Bone marrow (tissue), 2 donors: ENCODE results near the gene CTNND2.

Source experiments
- DNase-seq, 2 donors: peaks; one replicate each; lab custom pipeline; 2025; lab: John Stamatoyannopoulos, UW

The CTNND2 gene

DNA sequence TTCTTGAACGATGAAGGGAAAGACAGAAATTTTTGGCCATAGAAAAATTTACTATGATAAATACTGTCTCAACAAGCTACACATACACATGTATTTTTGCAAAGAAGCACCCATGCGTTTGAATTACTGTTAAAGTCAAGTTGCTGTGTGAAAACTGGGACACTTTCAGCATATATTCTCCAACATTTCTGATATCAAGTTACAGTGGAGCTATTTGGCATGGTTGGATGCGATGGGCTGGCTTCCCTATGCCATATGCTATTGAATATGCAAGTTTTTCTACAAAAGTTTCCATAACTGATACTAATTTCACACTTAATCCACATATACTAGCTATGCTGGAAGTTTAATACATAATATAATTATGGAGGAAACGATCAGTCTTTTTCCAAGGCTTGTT lies 381.4 kb downstream of the CTNND2 start:
- DNase-seq = no peak

DNA sequence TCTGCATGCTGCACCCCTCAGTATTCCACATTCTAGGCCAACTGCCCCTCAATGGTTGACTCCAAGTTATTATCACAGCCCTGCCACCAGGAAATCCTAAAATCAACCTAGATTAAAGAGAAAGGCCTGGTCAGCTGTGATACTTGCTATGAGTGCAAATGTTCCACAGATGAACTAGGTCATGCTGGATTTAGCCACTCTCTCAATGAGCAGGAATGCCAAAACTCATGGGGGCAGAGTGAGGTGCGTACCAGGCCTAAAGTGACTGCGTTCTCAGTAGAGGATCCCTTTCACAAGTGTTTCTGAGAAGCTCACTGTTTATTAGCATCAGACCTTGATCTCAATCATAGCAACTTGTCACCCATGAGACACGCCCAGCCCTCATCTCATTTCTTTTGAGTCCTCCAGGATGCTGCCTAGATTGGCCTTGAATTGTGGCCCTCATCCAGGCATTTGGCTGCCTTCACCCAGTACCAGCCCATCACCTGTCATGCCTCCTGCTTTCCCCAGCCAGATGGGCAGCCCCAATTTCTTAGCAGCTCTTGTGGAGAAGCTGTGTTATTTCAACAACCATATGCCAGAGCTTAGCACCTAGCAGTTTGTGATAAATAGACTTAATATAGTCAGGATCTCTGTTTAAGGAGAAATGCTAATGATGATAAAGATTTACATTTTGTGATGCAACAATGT lies 383.9 kb downstream of the CTNND2 start:
- DNase-seq = no peak

DNA sequence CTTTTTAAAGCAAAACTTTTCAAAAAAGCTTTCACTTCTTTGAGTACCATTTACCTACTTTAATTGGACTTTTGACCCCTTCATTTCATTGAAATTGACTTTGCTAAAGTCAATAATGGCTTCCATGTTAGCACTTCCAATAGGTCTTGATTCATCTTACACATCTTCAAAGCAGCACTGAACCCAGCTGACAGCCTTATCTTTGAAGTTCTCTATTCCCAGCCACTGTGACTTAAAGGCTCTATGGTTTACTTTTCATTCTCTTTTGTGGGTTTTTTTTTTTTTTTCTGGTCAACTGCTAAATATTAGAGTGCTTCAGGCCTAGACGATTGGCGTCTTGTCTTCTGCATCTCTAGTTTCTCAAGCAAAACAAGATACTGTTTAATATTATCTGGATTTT lies 385.0 kb downstream of the CTNND2 start:
- DNase-seq = no peak

DNA sequence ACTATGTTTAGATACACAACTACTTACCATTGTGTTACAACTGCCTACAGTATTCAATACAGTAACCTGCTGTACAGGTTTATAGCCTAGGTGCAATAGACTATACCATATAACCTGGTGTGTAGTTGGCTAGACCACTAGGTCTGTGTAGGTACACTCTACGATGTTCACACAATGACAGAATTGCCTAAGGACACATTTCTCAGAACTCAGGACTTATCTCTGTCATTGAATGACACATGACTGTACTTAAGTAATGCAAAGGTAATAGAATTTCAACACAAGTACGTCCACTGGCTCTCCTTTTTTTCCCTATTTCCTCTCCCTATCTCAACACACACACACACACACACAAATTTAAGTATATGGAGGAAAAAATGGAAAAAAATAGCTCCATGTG lies 385.6 kb downstream of the CTNND2 start:
- DNase-seq = no peak

DNA sequence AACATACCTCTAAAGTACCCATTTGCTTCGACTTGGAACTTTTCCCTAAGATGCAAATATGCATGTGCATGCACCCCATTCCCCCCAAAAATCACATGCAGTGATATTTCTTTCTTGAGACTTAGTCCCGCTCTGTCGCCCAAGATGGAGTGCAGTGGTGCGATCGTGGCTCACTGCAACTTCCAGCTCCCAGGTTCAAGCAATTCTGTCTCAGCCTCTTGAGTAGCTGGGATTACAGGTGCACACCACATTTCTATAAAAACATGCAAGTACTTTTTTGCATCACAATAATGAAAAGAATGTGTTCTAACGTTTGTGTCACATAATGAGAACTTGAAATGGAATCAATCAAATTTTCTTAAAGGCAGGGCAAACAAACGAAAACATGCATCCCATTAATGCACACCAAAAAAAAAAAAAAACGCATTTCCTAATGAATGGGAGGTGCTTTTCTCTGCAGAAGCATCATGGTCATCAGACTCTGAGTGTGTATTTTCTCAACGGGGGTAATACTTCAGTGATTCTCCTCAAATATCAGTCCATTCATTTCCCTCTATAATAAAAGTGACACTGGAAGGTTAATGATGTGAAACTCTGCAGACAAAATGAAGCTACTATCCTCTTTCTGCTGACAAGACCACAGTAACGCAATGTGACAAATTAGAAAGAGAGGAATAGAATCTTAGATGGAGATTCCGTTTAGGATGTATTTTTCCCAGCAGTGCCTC lies 389.4 kb downstream of the CTNND2 start:
- DNase-seq = no peak

DNA sequence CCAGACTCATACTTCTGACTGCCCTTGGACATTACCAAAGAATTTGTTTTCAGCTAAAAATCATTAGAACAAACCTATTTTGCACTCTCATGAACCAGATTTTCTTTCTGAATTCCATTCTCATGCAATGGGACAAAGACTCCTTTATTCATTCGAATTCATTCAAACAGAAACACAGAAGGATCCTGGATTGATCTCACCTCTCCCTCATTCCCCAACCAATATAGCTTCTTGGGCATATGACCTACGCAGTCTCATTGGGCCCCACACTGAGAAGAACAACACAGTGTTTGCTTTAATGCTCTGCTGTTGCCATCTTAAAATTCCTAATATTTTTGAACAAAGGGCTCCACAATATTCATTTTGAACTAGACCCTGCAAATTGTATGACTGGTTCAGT lies 392.4 kb downstream of the CTNND2 start:
- no peak for DNase-seq

DNA sequence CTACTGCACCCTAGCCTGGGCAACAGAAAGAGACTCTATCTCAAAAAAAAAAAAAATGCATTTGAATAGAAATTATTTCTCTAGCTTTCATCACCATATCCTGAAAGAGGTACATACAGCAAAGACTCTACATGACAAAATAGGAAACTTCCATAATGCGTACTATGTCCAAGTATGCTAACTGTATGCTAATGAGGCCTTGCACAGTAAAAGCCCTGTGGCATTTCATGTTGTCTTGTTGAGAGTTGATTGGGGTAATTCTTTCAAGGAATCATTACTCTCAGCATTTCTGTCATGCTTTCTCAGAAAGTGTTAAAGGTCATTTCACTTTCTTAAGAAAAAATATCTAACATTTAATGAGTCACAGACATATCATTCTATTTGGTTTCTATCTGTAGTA lies 393.4 kb downstream of the CTNND2 start:
- no peak for DNase-seq

DNA sequence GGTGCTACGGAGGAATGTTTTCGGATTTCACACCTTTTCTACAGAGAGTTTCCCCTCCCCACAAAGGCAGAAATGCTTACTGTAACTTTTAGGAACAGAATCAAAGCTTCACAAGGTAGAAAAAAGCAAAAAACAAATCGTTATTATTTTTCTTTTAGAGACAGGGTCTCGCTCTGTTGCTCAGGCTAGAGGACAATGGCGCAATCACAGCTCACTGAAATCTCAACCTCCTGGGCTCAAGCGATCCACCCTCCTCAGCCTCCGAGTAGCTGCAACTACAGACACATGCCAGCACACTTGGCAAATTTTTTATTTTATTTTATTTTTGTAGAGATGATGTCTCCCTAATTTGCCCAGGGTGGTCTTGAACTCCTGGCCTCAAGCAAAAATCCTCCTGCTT lies 394.5 kb downstream of the CTNND2 start:
- DNase-seq = no peak

DNA sequence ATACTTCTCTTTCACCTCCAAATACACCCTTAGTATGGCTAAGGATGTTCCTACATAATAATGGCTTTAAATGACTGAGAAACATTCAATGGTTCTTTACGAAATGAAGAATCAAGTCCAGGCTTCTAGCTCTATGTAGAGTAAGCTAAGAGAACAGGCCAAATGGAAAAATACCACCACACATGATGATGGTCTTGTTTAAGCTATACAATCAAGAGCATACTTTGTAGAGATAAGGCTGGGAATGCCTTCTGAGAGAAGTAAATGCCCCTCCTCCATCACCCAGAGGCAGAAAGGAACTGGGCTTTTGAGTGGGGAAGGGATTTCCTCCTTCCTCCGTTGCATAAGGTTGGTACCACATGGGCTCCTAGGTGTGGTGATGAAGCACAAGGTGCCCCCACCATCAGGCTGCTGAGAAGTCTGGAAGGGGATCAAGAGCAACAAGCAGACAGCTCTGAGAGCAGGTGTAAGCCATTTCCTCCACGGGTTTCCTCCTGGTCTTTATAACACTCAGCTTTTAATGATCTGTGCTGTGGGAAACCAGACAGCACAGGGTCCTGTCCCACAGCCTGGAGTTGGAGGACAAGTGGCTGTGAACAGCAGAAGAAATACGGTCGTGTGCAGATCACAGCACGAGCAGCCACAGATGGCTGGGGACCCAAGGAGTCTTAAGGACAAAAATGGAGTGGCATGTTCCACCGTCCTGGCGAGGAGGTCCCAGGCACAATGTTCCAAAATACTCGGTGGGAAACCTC lies 396.9 kb downstream of the CTNND2 start:
- DNase-seq = no peak

DNA sequence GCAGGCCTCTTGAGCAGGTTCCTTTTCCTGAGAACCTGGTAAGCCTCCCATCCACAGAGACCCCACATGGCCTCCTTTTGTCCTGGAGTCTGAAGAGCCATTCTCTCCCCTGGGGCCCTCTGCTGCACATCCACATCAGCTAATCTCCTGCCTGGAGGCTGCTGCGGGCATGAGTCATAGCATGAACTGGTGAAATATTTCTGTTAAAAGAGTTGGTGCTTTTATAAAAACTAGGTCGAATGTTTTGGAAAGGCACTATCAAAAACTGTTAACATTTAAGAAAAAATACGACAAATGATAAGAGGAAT lies 399.4 kb downstream of the CTNND2 start:
- no peak for DNase-seq

DNA sequence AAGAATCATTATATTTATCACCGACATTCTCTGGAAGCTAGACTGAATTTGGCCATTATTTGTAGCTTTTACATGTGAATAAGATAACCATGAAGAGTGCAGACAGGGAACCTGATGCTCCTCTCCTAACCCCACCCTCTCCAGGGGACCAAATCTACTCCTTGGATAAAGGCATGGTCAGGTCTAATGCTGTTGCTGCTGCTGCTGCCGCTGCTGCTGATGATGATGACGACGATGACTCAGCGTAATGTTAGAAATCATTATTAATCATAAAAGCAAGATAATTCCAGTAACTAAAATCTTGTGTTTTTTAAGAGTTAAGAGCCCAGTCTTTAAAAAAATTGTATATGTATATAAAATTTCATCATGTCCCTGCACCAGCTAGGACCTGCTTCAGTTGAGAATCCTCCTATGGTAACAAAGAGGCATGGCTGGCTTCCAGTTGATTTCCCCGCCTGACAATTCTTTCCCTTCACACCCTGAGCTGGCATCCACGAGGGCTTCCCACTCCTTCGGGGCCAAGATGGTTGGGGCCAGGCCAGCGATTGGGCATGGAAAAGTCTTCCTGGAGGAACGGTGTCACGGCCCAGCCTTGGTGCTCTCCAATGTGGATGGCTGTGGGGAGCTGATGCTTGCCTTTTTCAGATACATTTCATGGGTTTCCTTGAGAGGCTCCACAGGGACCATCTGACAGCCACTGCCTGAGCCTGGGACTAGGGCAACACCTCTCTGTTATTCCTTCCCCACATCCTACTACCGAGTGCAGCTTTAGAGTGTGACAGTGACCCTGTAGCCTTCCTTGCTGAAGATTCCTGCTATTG lies 400.0 kb downstream of the CTNND2 start:
- DNase-seq = no peak

DNA sequence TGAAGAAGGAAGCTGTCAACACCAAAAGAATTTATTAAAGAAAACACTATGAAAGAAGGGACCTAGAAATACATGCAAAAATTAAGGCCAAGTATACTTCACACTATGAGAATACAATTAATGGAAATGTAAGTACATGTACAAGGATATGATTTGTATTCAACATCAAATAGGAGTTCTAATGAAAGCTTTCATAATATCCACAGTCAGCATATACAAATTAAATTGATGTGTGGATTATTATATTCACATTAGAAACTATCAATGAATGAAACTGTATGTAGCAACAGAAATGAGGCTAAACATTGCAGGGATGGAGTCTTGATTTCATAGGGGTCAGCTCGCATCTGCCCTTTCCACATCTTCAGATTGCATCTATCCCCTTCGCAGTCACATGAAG lies 401.5 kb downstream of the CTNND2 start:
- no peak for DNase-seq

DNA sequence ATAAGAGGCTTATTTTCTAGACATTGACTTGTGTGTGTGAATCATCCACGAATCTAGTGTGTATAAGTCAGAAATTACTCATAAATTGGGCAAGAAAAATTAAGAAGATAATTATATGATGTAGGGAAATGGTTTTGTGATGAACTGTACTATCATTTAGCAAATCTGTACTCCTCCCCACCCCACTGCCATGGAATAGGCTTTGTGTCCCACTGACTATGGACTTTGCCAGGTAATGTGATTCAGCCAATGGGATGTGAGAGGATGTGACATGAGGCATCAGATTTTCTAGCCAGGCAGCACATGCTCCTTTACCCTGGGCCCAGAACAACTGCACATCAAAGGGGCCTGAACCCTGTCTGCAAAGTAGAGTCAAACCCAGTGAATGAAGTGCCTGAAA lies 406.6 kb downstream of the CTNND2 start:
- no peak for DNase-seq

DNA sequence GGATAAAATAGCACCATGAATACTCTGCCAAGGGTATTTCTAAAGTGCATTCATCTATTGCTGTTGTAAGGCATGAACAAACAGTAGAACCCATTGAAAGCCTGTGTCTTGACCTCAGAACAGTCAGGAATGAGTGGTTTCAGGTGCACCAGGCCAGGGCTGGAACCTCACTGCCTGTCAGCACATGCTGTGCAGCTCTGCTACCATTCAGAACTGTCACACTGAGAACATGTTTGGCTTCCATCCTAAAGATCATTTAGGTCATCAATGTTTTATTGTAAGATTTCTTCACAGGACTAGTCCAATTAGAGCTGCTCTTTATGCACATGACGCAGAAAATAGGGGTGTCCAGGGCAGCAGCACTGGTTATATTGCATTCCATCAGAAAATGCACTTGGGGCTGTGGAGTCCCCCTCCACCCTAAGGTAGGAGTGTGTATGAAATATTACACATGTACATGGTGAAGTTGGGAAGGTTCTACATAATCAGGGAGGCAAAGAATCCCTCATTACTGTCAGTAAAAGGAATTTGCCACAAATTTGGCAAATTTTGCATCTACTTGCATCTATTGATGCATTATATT lies 408.0 kb downstream of the CTNND2 start:
- DNase-seq = no peak

DNA sequence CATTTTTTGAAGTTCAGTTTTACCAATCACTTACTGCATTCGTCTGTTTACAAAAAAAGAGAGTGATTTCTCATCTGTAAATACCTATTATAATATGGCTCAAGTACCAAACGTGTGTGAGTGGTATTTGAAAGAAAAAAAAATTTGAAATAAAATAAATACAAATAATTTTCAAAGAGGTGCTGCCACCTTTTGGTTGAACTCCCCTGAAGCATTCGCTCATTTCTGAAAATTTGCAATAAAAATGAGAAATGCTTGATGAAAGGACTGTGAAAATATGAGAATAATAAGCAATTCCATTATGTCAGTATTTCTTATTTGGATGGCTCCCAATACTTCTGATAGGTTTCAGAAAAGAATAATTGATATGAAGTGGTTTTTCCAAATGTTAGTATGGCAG lies 409.9 kb downstream of the CTNND2 start:
- no peak for DNase-seq

DNA sequence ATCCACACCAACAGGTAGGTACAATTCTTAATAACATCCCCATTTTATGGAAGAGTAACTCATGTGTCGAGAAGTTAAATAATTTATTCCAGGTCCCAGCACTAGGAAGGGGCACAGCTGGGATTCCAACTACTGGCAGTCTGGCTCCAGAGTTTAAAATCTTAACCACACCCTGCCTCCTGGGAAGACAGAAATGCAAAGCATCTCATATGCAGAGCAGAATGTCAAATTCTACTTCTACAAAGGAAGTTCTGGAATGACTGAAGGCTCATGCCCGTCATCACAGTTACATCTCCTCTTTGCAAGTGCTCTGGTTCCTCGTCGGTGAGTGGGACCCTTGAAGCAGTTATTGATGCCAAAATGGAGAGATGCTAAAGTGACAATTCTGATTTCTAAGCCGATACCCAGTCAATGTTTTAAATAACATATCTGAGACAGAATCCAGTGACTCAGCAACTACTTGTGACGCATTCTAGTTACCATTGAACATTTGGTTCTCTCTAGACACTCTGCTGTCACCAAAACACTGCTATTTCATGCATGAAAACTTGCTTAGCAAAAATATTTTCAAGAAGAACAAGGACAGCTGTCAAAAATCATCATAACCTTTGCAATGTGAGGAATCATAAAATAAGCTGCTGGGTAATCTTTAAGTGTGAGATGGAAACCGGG lies 412.7 kb downstream of the CTNND2 start:
- DNase-seq = no peak

DNA sequence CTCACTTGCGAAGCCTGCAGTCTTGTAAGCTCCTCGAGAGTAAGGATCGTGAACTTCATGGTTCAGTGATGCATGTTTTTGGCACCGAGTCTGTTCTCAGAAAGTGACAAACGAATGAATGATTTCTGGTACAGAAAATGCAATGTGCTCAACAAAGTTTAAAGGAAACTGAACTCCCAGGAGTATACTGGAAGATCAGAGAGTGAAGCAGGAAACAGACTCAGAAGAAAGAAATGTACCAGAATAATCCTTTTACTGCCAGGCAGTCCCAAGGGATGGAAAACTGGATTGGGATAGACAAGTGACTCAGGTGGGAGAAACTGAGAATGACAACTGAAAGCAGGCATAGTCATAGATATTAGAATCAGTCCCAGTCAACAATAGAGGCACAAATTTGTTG lies 420.6 kb downstream of the CTNND2 start:
- DNase-seq = no peak

DNA sequence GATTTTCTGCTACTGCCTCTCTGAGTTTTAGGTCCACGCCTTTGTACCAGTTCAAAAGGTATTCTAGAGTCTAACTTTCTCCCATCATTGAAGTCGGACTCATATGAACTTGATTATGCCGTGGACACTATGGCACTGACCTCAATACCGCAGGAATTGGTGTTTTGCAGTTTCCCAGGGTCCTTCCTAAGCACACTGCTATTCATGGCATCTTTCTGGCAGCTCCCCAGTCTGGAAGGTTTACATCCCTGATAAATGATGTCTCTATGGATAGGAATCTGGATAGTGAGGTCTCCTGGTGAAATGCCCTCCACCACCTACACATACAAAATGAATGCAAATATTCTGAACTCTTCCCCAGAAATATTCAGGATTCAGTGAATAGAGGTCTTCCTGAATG lies 422.2 kb downstream of the CTNND2 start:
- DNase-seq = no peak

DNA sequence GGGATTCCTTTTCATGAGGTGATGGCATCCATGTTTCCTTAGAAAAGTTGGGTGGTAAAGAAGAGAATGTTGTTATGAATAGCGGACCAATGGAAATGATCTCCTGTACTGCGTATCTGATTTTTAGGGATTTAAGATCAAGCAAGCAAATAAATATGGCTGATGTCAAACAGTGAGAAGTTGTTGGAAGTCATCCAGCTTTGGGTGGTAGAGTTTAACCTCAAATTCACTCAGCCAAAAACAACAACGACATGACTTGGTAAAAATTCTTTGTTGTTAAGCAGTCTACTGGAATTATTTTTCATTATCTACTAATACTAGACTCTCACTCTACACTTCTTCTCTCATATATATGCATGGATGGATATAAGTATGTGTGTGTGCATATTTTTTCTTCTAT lies 426.5 kb downstream of the CTNND2 start:
- DNase-seq = no peak

DNA sequence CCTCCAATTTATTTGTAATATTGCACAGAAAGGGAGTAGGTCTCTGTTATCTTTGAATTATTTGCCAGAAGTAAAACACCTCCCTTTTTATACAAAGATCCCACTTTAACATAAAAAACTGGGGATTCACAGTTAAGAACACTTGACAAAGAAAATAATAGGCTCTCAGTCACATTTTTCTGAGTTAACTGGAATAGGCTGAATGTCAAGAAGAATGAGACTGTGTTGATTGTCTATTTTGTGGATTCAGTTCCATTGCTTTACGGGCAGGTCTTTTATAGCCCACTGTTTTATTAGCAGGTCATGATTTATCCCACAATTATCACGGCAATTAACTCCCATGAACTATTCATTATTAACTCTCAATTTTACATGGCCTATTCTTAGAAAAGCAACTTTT lies 427.4 kb downstream of the CTNND2 start:
- DNase-seq = no peak

DNA sequence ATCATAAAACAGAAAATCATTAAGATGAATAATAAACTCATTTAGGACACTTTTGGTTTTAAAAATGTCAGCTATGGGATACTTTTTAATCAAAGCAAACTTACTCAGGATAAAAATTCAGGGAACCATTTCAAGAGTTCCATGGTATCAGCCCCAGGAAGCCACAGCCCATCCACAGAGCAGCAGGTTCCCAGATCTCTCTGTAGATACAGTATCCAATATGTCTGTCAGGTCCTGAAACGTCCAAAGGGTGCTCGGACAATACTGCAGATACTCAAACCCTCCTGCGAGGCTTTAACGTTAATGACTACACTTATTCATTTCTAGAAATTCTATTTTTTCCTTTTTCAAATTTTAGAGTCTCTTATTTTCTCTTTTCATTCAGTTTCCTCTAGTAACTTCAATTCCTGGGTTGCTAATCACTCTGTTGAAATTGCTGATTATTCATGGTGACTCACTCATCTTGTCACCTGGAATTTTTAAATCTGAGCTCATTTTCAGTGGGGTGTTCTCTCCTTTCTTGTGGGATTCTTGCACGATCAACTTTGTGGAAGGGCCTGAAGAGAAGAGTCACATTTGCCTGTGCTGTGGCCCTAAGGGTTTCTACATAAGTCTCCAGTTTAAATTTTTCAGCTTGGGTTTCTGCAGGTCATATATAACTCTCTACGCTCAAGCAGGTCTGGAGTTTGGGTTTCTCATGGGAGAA lies 435.8 kb downstream of the CTNND2 start:
- DNase-seq = no peak
